ENCODE measurements around the gene CCDC186.

The CCDC186 gene

GRCh38 chr10:114207349-114207748, 33.3 kb upstream of the CCDC186 start:
- TF ChIP-seq CTCF (IDR thresholded peaks at IDR 0.05; ENCODE audit: borderline replicate concordance, insufficient read depth, low read depth, low read length): no peak
- no peak overlapping the region for H3K4me3 ChIP-seq (ENCODE audit: low read depth, low read length)

GRCh38 chr10:114206902-114207301, 32.9 kb upstream of the CCDC186 start:
- H3K4me3 ChIP-seq (ENCODE audit: low read depth, low read length): no peak overlapping the region
- TF ChIP-seq CTCF (IDR thresholded peaks at IDR 0.05; ENCODE audit: borderline replicate concordance, insufficient read depth, low read depth, low read length): no peak

GRCh38 chr10:114202812-114203211, 28.8 kb upstream of the CCDC186 start:
- H3K4me3 ChIP-seq (ENCODE audit: low read depth, low read length): no peak overlapping the region
- no peak for TF ChIP-seq CTCF (IDR thresholded peaks at IDR 0.05; ENCODE audit: borderline replicate concordance, insufficient read depth, low read depth, low read length)

GRCh38 chr10:114199239-114199638, 25.2 kb upstream of the CCDC186 start:
- H3K4me3 ChIP-seq (ENCODE audit: low read depth, low read length): no peak overlapping the region
- no peak for TF ChIP-seq CTCF (IDR thresholded peaks at IDR 0.05; ENCODE audit: borderline replicate concordance, insufficient read depth, low read depth, low read length)

- no peak for TF ChIP-seq CTCF (IDR thresholded peaks at IDR 0.05; ENCODE audit: borderline replicate concordance, insufficient read depth, low read depth, low read length)
- H3K4me3 ChIP-seq (ENCODE audit: low read depth, low read length): no peak overlapping the region
Measured at GRCh38 chr10:114195079-114195478, 21.1 kb upstream of the CCDC186 start.

- H3K4me3 ChIP-seq (ENCODE audit: low read depth, low read length): no peak overlapping the region
- no peak for TF ChIP-seq CTCF (IDR thresholded peaks at IDR 0.05; ENCODE audit: borderline replicate concordance, insufficient read depth, low read depth, low read length)
Measured at GRCh38 chr10:114189700-114190099, 15.7 kb upstream of the CCDC186 start.

- H3K4me3 ChIP-seq (ENCODE audit: low read depth, low read length): no peak overlapping the region
- no peak for TF ChIP-seq CTCF (IDR thresholded peaks at IDR 0.05; ENCODE audit: borderline replicate concordance, insufficient read depth, low read depth, low read length)
Measured at GRCh38 chr10:114188900-114189299, 14.9 kb upstream of the CCDC186 start.

Measured in GM12875 (cell line).